VCaP (cell line): Measurements from ENCODE around the gene IL32.
"Not testable (repeated sequence)": the region's sequence is repeated elsewhere in the genome, so short reads cannot be mapped to it uniquely, and the experiment has no call there.

ENCODE experiments used
- H3K27ac ChIP-seq: fragments of 450-650 bp; 2 replicates; pipeline ENCODE4 v1.5.1; 2017
- CTCF ChIP-seq: fragments of 450-650 bp; conservative IDR thresholded peaks from 2 replicates; pipeline ENCODE4 v1.5.1; 2017; ENCODE audit warnings: mild to moderate bottlenecking, moderate library complexity

The IL32 gene

DNA sequence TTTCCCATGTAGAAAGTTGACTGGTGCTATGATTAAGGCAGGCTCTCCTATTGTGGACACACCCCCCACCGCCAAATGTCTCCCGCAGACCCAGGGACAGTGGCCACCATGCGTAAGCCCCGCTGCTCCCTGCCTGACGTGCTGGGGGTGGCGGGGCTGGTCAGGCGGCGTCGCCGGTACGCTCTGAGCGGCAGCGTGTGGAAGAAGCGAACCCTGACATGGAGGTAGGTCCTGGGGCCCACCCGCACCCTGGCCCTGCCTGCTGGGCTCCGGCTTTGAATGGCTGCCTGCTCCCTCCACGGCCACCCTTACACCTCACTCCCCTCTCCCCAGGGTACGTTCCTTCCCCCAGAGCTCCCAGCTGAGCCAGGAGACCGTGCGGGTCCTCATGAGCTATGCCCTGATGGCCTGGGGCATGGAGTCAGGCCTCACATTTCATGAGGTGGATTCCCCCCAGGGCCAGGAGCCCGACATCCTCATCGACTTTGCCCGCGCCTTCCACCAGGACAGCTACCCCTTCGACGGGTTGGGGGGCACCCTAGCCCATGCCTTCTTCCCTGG, 15.4 kb upstream of the IL32 start:
- no peak overlapping the region for H3K27ac ChIP-seq
- no peak for TF ChIP-seq CTCF

GRCh38 chr16:3050487-3050886, 15.0 kb upstream of the IL32 start:
- no peak overlapping the region for H3K27ac ChIP-seq

DNA sequence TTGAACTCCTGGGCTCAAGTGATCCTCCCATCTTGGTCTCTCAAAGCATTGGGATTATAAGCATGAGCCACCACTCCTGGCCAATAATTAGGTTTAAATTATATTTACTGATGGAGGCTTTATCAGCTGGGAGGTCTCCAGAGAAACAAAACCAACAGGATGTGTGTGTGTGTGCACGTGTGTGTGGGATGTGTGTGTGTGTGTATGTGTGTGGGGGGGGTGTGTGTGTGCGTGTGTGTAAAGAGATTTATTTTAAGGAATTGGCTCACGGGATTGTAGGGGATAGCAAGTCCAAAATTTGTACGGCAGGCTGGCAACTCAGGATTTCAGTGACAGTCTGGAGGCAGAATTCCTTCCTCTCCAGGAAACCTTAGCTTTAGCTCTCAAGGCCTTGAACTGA, 14.4 kb upstream of the IL32 start:
- H3K27ac ChIP-seq, result no peak overlapping the region
- no peak for TF ChIP-seq CTCF

More at GRCh38 chr16:3050487-3050886, 15.0 kb upstream of the IL32 start:
- TF ChIP-seq CTCF, result no peak

GRCh38 chr16:3051494-3051893, 13.9 kb upstream of the IL32 start:
- no peak for TF ChIP-seq CTCF
- no peak overlapping the region for H3K27ac ChIP-seq

DNA sequence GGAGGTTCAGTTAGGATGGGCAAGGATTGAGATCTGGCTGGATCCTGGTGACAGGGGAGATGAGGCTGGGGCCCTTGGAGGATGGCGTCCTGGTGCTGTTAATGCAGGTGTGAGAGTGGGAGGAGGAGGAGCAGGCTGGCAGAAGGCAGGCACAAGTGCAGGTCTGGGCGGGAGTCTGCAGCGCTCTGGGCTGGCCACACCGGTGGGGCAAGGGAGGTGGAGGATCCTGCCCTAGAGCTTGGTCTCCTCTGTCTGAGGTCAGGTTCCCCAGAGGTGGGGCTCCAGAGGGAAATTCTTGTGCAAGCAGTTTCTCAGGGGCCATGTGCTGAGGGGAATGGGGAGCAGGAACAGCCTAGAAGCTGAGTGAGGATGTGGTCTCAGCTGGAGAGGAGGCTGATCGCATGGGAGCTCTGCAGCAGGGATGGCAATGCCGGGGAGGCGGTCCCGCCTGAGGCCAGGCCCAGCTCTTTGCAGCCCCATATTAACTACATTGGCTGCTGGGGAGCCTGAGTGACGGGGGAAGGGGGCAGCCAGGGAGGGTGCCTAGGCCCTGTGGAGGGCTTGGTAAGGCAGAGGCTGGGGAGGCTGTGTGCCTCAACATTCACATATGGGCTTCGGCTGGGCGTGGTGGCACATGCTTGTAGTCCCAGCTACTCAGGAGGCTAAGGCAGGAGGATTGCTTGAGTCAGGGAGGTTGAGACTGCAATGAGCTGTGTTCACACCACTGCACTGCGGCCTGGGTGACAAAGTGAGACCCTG, 12.7 kb upstream of the IL32 start:
- H3K27ac ChIP-seq, result not testable (repeated sequence)

DNA sequence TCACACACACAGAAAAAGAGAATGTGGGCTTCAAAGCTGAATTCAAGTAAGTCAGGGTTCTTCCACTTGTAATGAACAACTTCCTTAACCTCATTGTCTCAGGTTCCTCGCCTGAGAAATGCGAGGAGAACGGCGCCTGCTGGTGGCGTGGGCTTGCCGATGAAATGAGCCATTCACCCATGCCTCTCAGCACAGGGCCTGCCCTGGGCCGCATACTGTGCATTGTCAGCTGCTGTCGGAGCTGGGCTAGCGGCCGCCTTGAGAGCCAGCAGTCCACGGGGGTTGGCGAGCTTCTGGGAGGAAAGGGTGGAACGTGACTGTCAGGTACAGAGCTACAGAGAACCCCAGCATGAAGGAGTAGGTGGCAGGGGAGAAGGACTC, 12.1 kb upstream of the IL32 start:
- not testable (repeated sequence) for H3K27ac ChIP-seq

DNA sequence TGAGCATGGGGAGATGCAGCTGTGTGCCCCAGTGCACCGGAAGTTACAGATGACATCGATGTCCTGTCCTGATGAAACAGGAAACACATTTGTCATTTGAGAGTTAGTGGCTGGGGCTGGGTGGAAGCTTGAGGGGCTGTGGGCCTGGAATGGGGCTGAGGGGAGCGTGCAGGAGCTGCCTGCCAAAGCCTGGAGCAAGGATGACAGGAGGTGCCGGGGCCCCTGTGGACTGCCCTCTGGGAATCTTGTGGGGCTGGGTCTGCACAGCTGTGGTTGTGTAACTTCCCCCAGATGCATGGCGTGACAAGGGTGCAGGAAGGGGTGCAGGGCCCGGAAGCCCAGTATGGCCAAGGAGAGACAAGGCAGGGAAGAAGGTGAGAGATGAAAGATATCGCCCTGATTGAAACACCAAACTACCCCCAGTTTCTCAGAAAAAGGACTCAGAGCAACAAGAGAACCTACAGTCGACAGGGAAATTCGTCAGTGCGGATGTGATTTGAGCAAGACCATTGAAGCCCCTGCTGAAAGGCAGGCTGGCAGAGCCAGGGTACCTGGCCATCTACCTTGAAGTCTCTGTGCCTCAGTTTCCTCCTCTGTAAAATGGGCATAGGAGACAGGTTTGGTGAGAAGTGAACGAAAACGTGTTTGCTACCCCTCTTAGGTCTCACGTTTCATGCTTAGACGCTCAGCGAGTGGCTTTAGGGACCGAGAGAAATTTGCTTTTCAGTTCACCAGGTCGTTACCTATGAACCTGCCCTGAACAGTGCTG, 10.3 kb upstream of the IL32 start:
- no peak overlapping the region for H3K27ac ChIP-seq
- no peak for TF ChIP-seq CTCF

GRCh38 chr16:3055734-3056115, 9.7 kb upstream of the IL32 start:
- not testable (repeated sequence) for H3K27ac ChIP-seq
